GM19351 (cell line): Measurements from ENCODE around the gene ANTXR2.
A peak's percentile ranks its signal among the peaks of the same experiment; 100 is the strongest.
"Not testable (repeated sequence)": the region's sequence is repeated elsewhere in the genome, so short reads cannot be mapped to it uniquely, and the experiment has no call there.

Experiments
- ATAC-seq: cut with Tn5 transposase; IDR thresholded peaks from one replicate; pipeline ENCODE4 v1.9.1; 2021; ENCODE audit warnings: mild to moderate bottlenecking, moderate library complexity; ENCODE audit not compliant: unreplicated experiment

ANTXR2 gene

DNA sequence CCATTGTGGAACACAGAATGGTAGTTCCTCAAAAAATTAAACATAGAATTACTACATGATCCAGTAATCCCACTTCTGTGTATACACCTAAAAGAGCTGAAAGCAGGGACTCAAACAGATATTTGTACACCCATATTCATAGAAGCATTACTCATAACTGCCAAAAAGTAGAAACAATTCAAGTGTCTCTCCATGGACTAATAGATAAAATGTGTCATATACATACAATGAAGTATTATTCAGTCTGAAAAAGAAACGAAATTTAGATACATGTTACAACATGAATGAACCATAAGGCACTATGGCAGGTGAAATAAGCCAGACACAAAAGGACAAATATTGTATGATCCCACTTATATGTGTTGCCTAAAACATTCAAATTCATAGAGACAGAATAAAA is 145.1 kb downstream of the ANTXR2 start:
- ATAC-seq = no peak

DNA sequence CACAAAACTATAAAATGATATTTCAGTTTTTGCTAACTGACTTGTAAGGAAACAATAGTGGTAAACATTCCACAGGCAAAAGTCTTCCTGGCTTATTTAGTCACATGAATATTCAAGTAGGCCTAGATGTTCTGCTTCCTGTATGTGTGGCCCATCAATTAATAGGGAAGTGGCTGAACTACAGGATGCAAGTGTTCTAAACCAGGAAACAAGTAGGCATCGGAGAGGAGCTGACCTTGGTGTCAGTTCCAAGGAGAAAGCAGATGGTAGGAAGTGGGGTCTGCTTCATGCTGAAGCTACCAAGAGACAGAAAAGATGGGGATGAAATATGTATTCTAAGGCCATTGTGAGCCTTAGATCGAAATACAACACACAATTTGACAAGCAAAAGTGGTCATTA is 149.7 kb downstream of the ANTXR2 start:
- no peak for ATAC-seq

DNA sequence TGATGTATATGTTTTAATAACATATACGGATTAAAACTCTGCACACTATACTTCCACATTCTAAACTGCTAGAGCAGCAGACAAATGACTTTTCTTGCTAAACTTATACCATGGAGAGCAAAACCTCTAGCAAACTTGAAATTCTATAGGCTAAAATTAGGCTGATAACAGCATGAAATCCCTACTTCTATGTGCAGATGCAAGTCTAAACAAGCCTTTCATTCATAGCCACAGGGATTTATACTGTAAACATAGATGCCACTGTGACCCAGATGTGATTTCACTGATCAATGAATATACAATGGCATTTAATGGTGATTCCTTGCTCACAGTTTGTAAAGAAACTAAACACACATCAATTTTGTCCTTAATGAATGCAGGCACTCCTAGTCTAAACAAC is 151.0 kb downstream of the ANTXR2 start:
- ATAC-seq = no peak

DNA sequence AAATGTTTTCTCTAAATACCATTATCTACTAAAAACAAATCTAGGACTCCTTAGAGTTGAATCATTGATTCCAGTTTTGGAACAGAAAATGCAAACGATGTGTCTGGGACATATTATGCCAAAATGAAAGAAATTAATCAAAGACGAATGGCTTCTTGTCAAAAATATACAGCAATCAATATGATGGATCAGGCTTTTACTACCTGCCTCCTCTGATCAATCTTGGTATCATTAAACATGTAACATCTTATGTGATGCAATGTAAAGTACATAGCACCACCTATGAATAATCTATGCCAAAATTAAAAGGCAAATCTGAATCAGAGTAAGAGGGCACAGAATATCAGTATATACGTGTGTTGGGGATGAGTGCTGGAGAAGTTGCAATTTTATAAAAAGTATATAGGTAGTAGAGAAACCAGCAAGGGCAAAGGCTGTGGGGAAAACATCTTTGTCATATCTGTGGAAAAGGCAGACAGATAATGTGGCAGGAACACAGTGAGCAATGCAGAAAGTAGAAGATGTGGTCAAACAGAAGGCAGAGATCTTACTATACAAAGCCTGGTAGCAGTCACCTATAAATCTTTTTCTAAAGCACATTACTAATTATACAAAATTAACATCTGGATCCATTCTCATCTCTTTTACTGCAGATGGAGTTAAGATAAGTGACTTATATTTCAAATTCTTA is 152.7 kb downstream of the ANTXR2 start:
- no peak for ATAC-seq

DNA sequence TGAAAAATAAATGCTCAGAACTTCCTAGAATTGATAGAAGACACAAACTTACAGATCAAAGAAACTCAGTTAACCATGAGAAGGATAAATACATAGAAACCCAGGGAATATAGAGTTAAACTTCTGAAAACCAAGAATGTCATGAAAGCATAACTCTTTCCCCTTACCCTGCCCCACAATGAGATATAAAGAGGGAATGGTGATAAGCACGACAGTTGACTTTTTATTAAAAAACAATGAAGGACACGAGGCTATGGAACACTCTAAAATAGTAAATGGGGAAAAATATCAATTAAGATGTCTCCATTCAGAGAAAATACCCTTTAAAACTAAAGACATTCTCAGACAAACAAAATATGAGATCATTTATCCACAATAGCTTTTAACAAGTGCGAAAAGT is 154.7 kb downstream of the ANTXR2 start:
- no peak for ATAC-seq

DNA sequence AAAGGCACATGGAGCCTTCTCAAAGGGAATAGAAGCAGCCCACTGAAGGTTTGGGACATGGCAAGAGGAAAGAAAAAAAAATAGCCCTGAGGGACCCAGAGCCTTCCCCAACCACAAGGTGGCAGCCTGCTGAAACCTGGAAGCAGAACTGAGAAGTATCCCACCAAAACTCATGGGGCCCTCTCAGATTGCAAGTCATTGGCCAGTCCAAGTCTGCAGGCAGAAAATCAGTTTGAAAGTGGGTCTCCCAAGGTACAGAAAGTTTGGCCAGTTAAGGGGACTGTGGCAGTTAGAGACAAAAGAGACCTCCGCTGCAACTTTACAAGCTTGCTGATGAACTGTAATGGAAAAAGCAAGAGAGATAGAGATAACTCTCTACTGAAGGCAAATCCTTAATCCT is 155.8 kb downstream of the ANTXR2 start:
- peak; percentile 94 for ATAC-seq

DNA sequence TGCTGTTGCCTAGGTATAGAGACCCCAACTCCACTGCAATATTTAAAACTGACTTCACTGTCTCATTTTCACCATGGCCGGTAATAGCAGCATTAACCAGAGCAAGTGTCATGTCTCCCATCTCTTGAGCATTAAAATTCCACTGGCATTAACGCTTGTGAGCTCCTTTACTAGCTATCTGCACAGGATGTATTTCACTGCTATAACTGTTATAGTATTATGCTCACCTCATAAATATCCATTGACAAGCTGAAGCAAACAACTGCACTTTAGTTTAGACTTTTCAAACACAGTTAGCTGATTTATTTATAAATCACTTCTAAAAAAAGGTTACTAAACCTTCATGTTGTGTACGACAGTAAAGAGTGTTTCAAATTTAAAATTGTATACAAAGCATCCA is 157.8 kb downstream of the ANTXR2 start:
- ATAC-seq = no peak

DNA sequence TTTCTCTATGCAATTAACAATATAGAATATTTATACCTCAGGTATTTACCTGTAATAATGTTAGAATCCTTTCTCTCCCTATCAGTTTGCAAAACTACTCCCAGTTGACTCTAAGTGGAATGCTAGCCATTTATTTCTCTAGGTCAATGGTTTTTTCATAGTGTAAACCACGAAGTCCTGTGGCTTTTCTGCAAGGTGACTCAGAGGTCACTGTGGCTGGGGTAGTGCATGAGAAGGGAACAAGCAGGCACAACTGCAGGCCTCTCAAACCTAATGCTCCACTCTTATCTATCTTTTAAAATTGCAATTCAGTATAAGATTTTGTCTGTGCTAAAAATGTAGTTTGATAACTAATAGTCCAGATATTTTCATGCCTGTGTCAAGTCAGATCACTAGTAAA is 159.4 kb downstream of the ANTXR2 start:
- no peak for ATAC-seq

DNA sequence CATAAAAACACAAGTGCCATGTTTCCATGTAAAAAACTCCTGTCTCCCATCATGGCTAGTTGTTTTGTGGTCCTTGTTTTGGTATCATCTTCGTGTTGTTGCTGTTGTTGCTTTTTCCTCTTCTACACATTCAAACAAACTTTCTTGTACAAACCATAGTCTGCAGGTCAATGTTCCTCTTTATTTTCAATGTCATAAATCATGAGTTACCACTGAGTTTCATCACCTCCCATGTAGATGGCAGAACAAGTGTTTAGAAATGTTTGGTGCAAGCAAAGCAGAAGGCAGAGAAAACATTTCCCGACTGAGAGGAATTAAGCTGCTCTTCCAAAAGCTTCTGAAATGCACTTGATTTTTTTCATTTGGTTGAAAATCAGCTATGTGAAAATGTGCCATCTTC is 166.0 kb downstream of the ANTXR2 start:
- no peak for ATAC-seq

DNA sequence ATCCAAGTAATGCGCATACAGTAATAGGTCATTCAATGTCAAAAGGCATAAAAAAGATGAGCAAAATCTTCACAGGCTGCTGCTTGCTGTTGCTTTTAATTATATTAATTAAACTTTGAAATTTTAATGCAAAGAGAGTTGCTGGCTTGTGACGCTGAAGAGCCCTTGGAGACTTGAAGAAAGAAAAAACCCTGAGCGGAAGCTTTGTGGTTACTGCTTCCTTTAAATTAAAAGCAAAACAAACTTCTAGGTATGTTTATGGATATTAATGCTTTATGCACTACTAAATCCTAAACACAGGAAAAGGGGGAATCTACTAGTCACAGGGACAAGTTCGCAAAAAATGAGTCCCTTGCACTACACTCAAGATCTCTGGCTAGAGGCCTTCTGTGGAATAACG is 166.7 kb downstream of the ANTXR2 start:
- ATAC-seq = no peak

DNA sequence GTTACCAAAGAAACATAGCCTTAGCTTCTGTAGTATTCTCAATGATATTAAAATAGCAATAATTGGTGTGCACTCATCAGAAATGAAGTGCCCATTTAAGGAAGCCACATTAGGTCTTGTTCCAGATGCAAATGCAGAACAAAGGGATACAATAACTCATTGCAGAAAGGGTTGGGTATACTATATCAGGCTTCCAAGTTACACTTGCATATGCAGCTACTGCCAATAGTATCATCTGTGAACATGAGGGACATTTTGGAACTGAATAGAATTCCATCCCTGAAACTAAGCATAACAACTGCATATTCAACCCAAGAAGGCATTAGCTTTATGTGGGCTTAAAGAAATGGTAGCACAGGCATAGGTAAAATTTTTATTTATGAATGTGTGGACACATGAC is 167.8 kb downstream of the ANTXR2 start:
- no peak for ATAC-seq

DNA sequence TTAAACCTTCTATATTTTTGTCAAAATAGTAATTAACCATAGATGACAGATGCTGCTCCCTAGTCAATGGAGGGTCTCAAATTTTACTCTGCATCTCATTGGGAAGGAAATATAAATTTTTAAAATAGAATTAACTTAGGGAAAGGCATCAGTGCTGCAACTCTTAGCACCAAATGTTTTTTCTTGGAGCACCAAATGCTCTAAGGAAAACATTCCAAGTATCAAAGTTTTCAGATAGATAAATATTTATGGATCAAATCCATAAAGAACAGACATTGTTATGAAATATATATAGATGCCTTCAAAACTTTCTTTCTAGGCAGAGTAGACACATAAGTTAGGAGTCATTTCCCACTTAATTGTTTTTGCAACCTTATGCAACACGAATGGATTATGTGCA is 168.7 kb downstream of the ANTXR2 start:
- ATAC-seq = no peak

DNA sequence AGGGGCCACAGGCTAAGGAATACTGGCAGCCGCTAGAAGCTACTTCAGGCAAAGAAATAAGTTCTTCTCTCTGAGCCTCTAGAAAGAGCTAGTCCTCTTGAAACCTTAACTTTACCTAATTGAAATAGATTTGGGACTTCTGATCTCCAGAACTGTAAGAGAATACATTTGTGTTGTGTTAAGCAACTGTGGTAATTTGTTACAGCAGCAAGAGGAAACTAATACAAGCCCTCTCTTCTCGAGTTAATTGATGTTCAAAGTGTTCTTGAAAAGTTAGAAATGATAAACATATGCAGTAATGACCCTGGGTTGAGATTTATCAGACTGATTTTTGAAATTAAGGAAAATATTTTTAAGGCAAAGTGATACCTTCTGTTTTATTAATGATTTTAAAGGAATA is 172.8 kb downstream of the ANTXR2 start:
- no peak for ATAC-seq

DNA sequence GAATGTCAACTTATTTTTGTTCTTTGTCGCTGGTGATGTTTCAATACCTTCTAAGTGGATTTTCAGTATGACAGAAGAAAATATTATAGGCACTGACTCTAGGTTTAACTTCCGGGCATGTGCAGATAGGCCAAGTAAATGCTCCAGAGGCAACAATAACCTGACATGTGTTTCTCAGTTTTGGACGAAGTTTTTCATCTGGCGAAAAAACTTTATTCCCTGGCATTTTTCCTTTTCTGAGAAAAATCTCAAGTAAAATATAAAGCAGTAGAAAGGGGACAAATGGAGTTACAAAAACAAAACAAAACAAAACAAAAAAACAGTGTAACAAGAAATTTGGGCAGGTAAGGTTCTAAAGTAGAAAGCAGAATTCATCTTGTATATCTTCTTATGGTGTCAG is 173.5 kb downstream of the ANTXR2 start:
- ATAC-seq = no peak

DNA sequence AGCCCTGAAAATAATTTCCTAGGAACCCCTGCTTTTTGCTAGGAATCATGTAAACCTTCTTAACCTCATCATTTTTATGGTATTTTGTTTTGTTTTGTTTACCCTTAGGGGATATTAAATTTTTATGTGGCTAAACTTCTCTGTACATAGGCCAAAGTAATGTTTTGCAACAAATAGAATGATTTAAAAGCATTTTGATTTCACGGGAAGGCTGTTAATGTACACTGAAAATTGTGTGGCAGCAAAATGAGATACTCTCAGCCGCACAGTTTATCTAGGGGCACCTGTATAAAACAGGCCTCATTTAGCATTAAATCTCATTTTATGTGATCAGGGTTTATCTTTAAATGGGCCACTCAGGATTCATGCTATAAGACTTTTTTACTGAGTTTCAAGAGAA is 175.0 kb downstream of the ANTXR2 start:
- no peak for ATAC-seq

DNA sequence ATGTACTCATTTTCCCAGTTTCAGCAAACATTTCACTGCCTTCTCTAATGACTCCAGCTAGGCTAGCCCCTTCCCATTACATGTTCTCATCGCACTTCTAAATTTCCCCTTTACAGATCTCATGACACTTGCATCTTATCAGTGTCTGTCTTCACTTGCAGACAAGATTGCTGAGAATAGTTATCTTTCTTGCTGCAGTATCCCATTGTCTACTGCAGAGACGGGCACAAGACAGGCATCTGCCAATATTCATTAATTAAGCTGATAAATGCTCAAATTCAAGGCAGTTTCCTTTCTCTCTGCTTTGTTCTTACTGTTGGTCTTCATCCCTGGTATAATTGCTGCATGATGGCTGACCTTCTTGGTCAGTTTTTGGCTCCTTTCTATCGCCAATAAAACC is 175.9 kb downstream of the ANTXR2 start:
- ATAC-seq = no peak

DNA sequence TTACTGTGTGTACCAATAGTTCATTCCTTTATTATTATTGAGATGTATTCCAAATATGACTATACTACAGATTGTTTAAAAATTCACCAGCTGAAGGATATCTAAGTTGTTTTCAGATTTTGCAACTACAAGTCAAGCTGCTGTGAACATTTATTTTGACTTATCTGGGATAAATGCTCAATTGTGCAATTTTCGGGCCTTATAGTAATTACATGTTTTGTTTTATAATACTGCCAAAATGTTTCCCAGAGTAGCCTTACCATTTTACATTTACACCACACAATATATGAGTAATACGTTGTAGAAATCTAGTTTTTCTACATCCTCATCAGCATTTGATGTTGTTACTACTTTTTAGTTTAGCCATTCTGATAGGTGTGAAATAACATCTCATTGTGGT is 179.6 kb downstream of the ANTXR2 start:
- no peak for ATAC-seq

DNA sequence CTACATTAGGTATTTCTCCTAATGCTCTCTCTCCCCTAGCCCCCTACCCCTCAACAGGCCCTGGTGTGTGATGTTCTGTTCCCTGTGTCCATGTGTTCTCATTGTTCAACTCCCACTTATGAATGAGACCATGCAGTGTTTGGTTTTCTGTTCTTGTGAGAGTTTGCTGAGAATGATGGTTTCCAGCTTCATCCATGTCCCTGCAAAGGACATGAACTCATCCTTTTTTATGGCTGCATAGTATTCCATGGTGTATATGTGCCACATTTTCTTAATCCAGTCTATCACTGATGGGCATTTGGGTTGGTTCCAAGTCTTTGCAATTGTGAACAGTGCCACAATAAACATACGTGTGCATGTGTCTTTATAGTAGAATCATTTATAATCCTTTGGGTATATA is 184.0 kb downstream of the ANTXR2 start:
- ATAC-seq = not testable (repeated sequence)

DNA sequence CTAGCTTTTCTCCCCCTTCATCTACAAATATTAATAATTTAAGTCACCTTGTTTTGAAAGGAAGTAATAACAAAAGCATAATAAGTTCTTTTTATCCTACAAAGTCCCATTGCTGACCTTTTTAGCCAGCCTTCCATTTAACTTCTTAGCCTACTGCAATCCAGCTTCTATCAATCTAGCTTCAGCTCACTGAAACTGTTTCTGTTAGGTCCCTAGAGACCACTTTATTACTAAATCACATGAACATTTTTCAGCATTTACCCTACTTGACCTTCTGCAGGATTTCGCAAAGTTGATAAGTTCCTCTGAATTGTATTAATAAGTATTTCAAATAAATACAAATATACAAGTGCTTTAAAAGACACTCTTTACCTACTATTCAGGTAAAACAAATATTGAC is 186.5 kb downstream of the ANTXR2 start:
- no peak for ATAC-seq

DNA sequence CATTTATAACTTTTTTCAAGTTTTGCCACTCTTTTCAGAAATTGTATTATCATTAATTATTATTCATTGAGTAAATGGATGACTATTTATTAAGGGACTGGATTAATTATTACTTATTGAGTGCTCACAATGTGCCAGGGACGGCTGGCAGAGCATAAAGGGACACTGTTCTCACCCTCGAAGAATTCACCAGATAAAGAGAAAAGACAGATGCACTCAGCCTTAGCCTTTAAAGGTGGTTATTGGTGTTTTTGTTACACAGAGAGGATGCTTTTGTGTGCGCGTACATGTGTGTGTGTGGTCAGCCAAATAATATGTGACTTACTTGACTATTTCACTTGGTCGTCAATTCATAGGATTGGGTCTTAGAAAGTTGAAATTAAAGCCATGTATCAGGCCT is 187.0 kb downstream of the ANTXR2 start:
- no peak for ATAC-seq

DNA sequence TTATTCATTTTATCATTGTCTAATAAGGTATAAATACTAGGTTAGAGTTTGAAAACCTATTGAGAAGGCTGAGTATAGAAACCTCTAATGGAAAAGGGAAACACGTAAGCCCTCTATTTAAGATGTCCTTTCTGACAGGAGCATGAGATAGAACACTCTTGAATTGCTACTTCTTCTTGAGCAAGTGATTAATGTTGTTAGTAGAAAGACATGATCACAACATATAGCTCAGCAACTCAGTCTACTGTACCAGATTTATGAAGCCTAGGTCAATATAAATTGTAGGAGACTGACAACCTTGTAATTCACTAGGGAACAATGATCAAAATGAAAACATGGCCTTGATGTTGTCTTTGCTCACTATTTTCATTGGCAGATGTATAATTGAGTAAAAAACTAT is 189.7 kb downstream of the ANTXR2 start:
- ATAC-seq = no peak

DNA sequence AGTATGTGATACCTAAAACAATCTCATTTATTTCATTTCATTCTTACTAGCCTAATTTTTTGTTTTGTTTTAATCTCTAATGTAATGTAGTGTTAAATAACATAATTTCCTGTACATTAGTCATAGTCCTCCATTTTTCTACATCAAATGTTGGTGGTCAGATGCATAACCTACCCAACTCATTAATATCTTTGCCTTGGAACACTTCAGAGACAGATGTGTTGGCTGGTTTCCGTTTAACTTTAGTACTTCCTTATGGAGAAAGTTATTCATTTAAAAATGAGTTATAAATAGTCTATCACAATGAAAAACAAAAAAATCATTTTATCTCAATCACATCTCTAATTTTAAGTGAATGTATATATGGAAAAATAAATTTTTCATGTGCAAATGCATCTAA is 190.2 kb downstream of the ANTXR2 start:
- no peak for ATAC-seq

DNA sequence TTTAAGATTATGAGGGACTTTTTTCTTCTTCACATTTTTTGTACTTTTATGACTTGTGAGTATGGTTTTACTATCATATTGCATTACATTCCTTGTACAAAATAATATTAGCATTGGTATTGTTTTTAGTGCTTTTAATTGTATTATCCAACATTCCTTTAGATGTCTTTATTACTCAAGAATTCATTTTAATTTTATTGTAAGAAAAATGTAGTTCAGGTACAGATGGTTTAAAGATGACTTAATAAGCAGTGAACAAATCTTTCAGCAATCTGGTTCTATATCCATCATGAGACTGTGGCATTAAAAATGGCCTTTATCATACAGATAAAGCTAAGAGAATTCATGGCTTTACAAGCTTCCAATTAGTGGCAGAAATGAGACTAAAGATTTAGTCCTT is 191.6 kb downstream of the ANTXR2 start:
- ATAC-seq = no peak

DNA sequence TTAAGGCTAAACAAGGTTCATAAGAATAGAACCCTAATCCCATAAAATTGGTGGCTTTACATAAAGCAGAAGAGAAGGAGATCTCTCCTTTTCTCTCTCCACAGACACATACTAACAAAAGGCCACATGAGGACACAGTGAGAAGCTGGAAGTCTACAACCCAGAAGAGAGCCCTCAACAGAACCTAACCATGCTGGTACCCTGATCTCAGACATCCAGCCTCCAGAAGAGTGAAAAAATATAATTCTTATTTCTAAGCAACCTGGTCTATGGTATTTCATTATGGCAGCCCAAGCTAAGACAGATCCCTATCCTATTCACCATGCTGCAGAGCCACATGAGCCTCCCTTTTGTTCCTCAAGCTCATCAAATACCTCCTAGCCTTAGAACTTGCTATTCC is 195.5 kb downstream of the ANTXR2 start:
- ATAC-seq = no peak
